Kidney capillary endothelial cell (primary cell): ENCODE data around the gene PHACTR3.

ENCODE experiments used
- DNase-seq: peaks from one replicate; pipeline ENCODE4 v3.0.0-alpha.2; 2018; ENCODE audit warnings: low spot score

PHACTR3 gene

DNA sequence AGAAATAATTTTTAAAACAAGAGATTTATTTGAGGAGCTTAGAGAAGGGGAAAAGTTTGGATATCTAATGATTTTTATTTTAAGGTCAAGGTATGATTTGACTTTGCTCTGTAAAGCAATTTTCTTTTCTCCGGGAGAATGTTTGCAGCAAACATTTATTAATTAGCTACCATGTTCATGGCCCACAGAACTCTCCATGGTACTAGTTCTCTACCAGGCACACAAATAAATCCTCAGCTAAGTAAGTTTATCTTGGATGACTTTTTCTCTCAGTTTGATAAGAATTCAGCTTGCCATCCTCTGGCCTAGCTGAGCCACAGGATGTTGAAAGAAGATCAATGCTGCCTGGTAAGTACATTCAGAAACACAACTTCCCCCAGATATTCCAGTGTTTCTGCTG is 94.3 kb downstream of the PHACTR3 start:
- no peak for DNase-seq

DNA sequence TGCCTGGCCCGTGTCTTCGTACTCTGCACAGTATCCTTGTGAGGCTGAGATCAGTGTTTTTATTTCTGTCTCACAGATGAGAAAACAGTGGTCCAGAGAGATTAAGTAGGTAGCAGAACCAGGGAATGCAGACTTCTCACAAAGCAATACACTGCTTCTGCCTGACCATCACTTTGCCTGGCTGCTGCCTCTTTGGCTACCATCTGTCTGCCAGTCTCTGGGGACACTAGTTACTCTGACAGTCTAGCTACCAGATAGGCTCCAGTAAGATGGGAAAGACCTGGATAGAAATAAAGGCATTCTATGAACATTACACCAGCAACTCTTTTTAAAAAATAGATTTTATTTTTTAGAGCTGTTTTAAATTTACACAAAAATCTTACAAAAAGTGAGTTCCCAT is 96.9 kb downstream of the PHACTR3 start:
- DNase-seq = no peak

DNA sequence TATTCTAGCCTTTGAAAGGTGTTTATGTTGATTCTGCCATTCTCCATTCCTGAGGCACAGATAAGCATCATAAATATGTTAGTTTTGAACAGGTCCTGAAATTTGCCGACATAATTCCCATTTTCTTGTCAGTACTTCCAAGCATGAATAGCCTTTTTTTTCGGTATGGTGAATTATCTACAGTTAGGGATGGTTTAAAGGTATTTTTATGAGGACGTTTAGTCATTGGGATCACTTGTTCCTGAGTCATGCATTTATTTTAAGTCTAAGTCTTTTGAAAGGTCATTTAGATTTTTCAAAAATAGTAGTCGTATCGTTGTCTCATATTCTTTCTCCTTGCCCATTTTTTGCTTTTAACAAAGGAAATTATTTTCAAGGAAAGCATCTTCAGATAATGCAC is 98.7 kb downstream of the PHACTR3 start:
- DNase-seq = no peak

DNA sequence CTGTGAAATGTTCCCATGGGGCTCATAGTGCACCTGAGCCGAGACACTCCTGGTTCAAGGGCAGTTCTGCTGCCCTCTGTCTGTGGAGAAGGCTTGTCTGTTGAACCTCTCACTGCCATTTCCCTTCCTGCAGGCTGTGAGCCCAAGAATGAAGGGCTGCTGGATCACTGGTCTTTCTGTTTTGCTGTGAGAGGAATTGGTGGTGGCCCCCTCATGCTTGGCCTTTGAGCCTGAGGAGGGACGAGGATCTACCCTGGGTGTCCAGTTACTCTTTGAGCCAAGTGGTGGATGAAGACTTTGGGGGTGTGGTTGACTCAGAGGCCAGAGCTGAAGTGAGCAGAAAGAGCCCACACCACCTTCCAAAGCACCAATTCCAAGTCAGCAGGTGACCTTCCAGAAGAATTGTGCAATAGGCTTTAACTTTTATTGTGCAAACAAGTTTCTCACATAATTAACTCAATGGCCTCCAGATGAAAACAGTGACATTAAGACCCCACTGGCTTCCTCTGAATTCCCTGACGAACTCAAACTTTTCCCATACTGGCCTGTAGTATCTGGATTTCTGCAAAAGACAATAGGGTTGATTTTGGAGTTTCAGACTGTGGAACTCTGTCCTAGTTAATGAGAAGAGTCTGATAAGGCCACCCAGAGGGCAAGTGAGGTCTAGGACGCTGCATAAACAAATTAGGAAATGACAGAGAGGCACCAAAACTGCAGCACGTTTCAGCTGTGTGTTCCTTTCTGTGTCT is 101.5 kb downstream of the PHACTR3 start:
- no peak for DNase-seq

DNA sequence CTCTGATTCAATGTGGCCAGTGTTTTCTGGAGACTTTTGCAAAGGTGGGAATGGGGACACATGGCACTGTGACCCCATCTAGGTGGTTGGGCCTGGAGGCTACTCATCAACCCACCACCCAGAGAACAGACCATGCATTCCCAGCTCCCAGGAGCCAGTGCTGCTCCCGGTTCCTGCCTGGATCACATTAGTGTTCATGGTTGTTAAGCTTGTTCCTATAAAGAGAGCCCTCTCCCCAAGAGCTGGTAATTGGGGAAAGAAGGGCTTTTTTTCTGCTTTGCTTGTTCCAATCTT is 102.0 kb downstream of the PHACTR3 start:
- DNase-seq = no peak

DNA sequence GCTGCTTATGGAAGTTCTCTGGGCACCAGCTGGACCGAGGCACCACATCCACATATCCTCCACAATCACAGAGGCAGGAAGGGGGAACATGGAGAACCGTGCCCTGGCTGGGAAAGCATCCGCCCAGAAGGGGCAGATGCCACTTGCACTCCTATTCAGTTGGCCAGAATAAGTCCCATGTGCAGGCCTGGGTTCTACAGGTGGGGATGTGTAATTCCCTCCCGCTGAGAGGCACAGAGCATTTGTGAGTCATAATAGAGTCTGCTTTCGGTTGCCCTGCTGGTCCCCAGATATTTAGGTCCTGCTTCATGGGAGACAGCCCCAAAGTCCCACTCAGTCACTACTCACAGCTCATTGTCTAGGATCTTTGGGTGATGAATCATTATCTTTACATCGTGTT is 104.0 kb downstream of the PHACTR3 start:
- no peak for DNase-seq

DNA sequence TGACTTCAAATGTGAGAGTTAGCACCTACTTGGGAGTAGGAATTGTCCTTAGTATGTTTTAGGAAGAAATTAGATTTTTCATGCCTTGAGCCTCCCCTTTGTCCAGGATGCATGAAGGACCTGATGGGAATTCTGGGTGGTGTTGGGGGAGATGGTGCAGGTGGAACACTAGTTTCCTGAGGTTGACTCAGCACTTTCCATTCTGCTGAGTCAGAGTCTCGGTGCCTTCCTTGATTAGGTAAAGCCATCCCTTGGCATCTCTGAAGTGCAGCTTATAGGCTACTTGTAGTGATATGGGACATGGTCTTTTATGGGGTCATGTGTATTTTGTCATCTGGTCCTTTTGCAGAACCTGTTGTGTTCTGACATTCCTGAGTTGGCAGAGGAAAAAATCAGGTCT is 105.3 kb downstream of the PHACTR3 start:
- DNase-seq = no peak

DNA sequence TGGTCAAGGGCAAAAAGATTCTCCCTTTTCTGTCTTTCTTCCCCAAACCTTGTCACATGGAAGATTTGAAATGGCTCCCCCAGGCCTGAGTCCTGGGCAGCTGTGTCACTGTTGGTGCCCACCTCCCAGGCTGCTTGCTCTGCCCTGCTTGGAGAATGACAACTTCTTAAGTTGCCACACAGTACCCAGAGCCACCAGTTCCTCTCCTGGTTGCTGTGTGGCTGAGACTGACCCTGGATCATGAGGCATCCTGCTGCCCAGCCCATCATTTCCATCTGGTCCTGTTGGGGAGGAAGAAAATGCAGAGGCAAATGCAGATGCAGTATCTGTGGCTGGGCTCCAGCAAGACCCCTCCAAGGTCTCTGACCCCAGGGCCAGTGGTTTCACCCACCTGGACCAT is 113.7 kb downstream of the PHACTR3 start:
- no peak for DNase-seq

DNA sequence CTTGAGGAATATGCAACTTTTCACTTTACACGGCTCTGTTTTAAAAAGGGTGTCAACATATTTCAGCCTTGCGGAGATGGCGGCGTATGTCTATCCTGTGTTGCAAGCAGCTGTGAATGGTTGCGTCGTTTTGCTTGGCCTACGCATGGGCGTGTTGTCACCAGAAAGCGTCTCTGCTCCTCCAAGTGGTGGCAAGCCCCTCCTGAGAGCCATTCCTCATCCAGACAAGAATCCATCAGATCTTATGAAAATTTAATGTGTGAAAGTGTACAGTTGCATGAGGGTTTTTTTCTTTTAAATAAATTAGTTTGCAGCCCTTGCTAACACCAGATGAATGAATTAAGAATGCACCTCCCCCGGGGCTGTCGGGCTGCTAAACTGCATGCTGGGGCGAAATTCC is 114.4 kb downstream of the PHACTR3 start:
- DNase-seq = no peak

DNA sequence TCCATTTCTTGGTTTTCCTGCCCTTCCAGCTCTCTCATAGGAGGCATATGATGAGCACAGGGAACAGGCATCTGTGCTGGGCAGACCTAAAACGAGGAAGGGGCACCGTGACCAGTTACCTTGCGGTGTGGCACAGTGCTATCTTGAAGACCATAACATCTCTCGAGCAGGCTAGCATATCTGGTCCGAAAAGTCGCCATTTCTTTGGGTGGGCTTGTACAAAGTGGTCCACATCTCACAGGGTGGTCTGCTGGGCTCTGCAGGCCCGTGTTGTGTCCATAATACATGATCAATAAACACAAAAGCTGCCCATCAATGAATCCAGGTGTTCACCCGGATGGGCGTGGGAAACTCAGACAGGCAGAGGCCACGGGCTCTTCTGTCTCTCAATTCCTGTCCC is 115.7 kb downstream of the PHACTR3 start:
- no peak for DNase-seq

DNA sequence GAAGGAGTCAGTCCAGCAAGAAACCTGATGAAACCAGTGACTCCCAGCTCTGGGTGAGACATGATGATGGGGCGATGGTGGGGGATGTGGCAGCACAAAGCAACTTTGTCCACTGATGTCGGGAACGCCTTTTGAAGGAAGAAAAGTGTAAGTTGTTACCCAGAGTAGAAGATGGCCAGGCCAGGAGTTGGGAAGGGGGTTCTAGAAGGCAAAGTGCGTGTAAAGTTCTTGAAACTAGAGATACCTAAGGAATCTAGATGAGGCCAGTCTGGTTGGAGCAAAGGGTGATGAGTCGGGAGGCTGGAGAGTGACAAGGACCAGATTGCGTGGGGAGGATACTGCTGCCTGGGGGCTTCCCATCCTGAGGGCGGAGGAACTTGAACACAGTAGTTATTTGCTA is 117.0 kb downstream of the PHACTR3 start:
- DNase-seq = no peak

DNA sequence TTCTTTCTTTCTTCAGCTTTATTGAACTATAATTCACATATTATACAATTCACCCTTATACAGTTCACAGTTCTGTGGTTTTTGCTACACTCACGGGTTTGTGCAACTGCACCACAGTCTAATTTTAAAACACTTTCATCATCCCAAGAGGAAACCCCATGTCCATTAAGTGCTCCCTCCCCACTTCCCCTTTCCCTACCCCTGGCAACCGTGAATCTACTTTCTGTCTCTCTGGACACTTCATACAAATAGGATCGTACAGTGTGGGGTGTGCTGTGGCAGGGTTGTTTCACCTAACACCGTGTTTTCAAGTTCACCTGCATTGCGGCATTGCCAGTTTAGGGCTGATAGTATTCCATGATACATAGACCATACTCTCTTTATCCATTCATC is 118.8 kb downstream of the PHACTR3 start:
- no peak for DNase-seq

DNA sequence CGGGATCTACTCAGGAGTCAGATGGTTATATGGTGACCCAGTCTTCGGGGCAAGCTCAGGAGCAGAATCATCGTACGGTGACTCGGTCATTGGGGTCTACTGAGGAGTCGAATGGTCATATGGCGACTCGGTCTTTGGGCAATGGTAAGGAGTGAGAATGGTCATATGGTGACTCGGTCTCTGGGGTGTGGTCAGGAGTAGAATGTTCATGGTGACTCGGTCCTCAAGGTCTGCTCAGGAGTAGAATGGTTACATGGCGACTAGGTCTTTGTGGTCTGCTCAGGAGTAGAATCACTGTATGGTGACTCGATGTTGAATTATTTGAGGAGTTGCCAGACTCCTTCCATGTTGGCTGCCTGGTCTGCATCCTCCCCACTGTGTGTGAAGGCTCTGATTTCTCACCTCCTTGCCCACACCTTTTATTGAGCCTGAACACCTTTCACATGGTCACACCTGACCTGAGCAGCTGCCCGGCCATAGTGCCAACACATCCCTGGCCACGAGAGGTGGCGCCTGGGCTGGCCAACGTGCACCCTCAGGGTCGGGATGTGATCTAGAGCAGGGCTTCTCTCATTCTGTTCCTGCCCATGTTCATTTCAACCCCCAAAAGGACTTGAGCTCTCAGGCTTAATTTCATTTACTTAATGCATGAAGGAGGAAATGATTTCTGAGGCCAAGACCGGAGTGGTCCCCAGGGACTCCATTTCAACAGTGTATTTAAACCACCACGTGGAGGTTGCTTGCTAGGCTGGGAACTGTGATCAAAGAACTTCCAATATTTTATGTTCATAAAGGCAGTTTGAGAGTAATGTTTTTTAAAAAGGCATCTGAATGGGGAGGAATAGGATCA is 119.5 kb downstream of the PHACTR3 start:
- DNase-seq = no peak

DNA sequence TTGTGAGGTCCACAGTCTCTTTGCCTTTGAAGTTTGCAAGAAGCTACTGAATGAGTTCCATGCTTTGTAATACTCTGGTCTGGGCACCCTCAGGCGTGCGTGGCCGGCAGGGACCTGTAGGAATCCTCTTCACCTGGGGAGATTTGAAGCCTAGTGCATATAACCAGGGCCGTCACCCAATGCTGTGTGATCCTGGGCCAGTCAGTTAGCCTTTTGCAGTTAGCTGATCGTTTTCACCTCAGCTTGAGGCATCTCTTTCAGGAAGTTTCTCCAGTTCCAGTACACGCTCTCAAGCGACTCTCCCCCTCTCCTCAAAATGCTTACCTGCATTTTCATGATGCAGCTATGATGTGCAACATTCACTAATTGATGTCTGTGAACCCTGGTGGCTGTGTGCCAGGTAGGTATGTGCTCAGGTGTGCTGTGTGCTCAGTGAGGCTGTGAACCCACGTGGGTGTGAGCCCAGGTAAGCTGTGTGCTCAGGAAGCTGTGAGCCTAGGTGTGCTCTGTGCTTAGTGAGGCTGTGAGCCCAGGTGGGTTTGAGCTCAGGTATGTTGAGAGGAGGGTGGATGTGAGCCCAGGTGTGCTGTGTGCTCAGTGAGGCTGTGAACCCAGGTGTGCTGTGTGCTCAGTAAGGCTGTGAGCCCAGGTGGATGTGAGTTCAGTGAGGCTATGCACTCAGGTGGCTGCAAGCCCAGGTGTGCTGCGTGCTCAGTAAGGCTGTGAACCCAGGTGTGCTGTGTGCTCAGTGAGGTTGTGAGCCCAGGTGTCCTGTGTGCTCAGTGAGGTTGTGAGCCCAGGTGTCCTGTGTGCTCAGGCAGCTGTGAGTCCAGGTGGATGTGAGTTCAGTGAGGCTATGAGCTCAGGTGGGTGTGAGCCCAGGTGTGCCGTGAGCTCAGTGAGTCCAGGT is 120.4 kb downstream of the PHACTR3 start:
- DNase-seq = no peak

DNA sequence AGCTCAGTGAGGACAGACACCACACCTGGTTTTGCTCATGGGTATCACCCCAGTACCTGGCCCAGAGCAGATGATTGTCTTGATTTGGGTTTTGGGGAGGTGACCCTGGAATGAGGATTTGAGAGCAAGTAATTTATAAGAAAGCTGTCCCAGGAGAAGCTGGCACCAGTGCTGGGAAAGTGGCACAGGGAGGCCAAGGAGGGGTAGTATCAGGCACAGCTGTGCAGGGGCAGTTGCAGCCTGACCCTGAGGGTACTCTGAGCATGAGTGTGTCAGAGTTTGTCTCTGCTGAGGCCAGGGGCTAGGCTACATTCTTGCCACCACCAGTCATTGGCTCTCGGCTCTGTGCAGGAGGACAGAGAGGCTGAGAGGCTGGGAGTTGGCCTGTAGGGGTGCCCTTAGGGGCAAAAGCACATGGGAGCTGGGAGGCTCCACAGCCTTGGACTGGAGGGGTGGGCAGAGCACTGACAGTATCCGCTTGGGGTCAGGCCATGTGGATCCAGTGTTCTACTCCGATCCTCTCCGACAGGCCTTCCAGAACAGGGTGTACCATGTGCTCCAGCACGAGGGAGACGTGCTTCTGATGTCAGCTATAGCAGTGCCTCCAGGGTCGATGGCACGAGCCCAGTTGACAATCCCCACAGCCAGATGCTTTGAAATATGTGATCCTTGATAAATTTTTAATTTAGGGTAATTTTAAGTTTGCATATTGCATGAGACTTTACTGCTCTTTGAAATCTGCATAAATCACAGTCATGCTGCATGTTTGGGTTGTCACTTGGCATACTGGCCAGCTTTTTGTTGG is 121.3 kb downstream of the PHACTR3 start:
- DNase-seq = no peak

DNA sequence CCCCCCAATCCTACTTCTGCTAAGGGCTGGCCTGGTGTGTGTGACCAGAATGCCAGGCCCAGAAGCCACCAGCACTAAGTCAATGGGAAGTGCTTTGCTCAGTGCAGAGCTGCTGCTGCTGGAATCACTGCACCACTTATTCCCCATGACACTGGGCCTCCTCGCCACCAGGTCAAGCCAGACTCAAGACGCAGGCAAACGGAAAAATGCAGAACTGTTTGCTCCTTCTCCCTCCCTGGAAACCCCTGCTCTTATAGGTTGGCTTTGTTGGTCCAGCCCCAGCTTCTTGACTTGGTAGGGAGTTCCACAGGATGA is 121.9 kb downstream of the PHACTR3 start:
- DNase-seq = no peak

DNA sequence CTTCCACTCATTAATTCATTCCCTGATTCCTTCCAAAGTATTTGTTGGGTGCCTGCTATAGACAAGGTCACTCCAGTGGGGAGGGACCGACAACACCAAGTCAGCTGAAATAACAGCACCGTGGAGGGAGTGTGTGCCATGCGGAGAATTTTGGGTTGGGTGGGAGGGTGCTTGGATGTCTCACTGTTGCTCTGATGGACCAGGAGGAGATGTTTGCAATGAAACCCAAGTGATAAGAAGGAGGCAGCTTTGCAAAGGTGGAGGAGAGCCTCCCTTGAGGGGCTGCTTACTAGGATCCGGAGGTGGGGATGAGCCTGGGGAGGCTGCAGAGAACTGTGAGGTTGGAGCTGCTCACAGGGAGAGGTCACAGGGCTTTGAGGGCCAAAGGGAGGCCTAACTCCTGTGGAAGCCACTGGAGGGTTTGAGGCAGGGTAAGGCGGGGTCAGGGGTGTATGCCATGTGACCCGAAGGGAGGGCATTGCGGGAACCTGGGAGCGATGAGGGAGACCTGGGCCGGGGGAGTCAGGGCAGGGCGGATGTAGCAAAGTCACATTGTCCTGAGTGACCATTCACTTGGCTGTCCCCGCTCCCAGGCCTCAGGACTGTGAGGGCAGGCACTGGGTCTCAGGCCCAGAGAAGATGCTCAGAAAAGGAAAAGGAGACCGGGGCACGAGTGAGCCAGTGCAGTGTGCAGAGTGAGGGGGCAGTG is 124.5 kb downstream of the PHACTR3 start:
- DNase-seq = no peak

DNA sequence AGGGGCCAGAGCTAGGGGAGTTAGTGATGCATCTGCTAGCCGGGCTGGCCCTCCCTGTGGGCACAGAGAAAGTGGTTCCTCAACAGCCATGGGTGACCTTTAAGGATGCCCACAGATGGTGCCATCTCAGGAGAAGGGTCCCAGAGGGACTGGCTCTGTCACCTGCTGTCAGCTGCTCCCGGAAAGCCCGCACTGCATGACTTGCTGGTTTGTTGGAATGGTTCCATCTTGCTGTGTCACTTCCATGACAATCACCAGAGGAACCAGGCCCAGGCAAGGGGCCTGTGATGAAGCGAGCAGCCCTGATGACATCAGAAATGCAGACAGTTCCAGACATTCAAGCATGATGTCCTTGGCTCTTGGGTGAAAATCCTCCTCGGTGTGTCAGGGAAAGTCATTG is 125.2 kb downstream of the PHACTR3 start:
- DNase-seq = no peak

DNA sequence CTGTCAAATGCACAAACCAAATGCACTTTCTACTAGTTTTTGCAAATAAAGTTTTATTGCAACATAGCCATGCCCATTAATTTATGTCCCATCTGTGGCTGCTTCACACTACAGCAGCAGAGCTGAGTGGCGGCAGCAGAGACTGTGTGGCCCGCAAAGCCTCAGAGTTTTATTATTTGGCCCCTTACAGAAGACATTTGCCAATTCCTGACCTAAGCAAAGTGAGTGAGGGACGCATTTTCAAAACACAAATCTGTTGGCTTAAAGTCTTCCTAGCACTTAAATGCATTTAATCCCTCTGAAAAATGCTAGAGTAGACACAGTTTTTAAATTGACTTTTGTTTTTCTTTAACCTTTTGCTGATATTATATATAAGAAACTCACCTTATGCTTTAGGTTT is 126.4 kb downstream of the PHACTR3 start:
- DNase-seq = no peak

DNA sequence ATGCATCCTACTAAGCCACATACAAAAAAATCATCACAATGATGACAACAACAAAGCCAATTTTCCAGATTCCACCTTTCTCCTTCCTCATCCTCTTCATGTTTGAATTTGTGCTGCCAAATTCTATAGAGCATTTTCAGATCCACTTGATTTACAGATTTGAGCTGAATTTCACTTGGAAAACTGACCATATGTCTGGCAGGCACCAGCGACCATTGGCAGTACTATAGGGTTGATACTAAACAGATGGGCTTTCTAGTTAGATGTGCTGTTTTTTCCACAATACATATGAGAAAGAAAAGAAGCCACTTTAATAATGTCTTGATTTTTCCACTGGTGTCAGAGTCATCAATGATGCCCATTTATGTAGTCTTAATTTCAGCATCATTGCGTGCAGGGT is 127.0 kb downstream of the PHACTR3 start:
- no peak for DNase-seq

DNA sequence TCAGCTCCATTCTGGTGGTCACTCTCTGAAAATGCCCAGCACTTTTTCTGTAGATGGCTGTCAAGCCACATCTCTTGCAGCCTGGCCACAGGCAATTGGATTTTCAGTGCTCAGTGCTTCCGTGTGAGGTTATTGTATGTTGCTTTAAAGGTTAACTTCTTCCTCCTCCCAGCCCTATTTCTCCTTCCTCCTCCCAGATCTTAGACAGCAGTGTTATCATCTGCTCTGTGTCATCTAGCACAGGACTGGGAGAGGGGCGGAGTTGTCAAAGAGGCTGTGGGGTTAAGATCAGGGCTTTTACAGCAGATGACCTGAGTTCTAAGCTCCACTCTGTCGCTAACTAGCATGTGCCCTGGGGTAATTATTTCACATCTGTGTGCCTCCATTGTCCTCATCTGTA is 129.0 kb downstream of the PHACTR3 start:
- DNase-seq = no peak

DNA sequence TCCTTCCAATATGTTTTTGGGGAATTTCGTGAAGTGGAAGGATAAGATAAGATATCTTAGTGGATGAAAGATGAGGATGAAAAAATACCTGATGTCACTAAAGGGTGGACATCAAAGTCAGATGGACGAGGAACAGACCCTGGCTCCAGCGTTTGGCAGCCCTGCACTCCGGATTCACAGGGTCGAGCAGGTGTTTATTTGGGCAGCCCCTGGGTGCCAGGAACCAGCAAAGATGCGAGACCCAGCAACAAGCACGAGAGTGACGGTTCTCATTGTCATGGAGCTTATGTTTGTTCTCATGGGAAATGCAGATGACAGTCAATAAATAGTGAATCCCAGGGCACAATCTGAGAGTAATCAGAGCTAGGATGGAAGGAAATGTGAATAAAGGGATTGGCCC is 131.1 kb downstream of the PHACTR3 start:
- DNase-seq = no peak
